ENCODE data around the gene BACE1. TPM values are rescaled to one million over a fixed set of nuclear protein-coding genes. Genes with fewer than 3 reads are reported as not detected.

Gene BACE1
- total and polyA plus RNA-seq, 2 donors (not counting 1 experiment from before 2014, with no cell fraction given): 0.06 TPM; not detected in 1

- intact Hi-C loops (cut with micrococcal nuclease): no loop called here
- 93% methylated on average over 2 of the region's 10 CpGs for WGBS (ENCODE audit: insufficient coverage)
- H3K27me3 Mint-ChIP-seq: no peaks in the 10 kb centered on the region
- no peak overlapping the region for H3K4me3 ChIP-seq (ENCODE audit: control extremely low read depth in 1 of 5, extremely low read depth in 1 of 5, insufficient read depth in 1 of 5, low read depth in 2 of 5, low read length in 4 of 5)
- H3K4me3 Mint-ChIP-seq: no peak overlapping the region
- H3K36me3 ChIP-seq (replicated peaks in 1 of 2; ENCODE audit: control extremely low read depth in 1 of 2, control insufficient read depth in 1 of 2, extremely low read depth in 1 of 2, insufficient read depth in 2 of 2, low read length in 1 of 2): peaks cover 3 to 33% of the 10 kb centered on the region in 2 experiments
- no peak for TF ChIP-seq EZH2 (IDR thresholded peaks at IDR 0.05; ENCODE audit: borderline replicate concordance, insufficient read depth, low read depth, low read length, poor library complexity, severe bottlenecking)
- no peak for TF ChIP-seq CTCF (IDR thresholded peaks at IDR 0.05)
- no peak for ATAC-seq (ENCODE audit: low read depth)
- POLR2A ChIA-PET: no interaction called here
- no peak overlapping the region for H2AFZ ChIP-seq (ENCODE audit: insufficient read depth, low read depth, low read length, poor library complexity, severe bottlenecking)
- H3K9me3 Mint-ChIP-seq (ENCODE audit: insufficient read depth): no peaks in the 10 kb centered on the region
- H3K9ac ChIP-seq (ENCODE audit: low read length): no peak overlapping the region
- CTCF ChIA-PET: no interaction called here
- no peaks in the 10 kb centered on the region for H3K79me2 ChIP-seq (ENCODE audit: control insufficient read depth, insufficient read depth, low read length)
- H3K4me2 ChIP-seq (replicated peaks; ENCODE audit: low read depth, low read length, poor library complexity, severe bottlenecking): no peak overlapping the region
- no peak for DNase-seq
- no peak overlapping the region for H3K27ac Mint-ChIP-seq
- H3K4me1 Mint-ChIP-seq: no peaks in the 10 kb centered on the region
- H3K27ac ChIP-seq (ENCODE audit: low read length in 2 of 2): no peak overlapping the region
- no peaks in the 10 kb centered on the region for H4K20me1 ChIP-seq (ENCODE audit: control insufficient read depth, insufficient read depth, low read length, poor library complexity, severe bottlenecking)
- H3K4me1 ChIP-seq (ENCODE audit: control insufficient read depth in 2 of 2, insufficient read depth in 2 of 2, low read length in 2 of 2): no peaks in the 10 kb centered on the region
- no peaks in the 10 kb centered on the region for H3K27me3 ChIP-seq (replicated peaks in 1 of 4; ENCODE audit: control extremely low read depth in 1 of 4, control insufficient read depth in 3 of 4, insufficient read depth in 4 of 4, low read length in 3 of 4)
- H3K9me3 ChIP-seq (ENCODE audit: control extremely low read depth in 1 of 3, control insufficient read depth in 2 of 3, insufficient read depth in 1 of 3, low read length in 2 of 3): no peaks in the 10 kb centered on the region
Measured at GRCh38 chr11:117251506-117251905, 64.5 kb downstream of the BACE1 start.

GRCh38 chr11:117249571-117249970 is 66.5 kb downstream of the BACE1 start:
- no peak for ATAC-seq (ENCODE audit: low read depth)
- CTCF ChIA-PET: no interaction called here

More at GRCh38 chr11:117249571-117249970, 66.5 kb downstream of the BACE1 start:
- TF ChIP-seq CTCF (IDR thresholded peaks at IDR 0.05) (no peak), EZH2 (IDR thresholded peaks at IDR 0.05; ENCODE audit: borderline replicate concordance, insufficient read depth, low read depth, low read length, poor library complexity, severe bottlenecking) (no peak)
- no peaks in the 10 kb centered on the region for H3K27me3 ChIP-seq (replicated peaks in 1 of 4; ENCODE audit: control extremely low read depth in 1 of 4, control insufficient read depth in 3 of 4, insufficient read depth in 4 of 4, low read length in 3 of 4)
- WGBS (ENCODE audit: insufficient coverage): 100% methylated on average over 3 of the region's 4 CpGs
- H3K27ac Mint-ChIP-seq: no peak overlapping the region
- no peak for DNase-seq
- H3K4me1 Mint-ChIP-seq: no peaks in the 10 kb centered on the region
- intact Hi-C loops (cut with micrococcal nuclease): no loop called here
- H3K27me3 Mint-ChIP-seq: no peaks in the 10 kb centered on the region
- no peak overlapping the region for H3K4me3 Mint-ChIP-seq
- H3K9me3 Mint-ChIP-seq (ENCODE audit: insufficient read depth): no peaks in the 10 kb centered on the region
- H3K79me2 ChIP-seq (ENCODE audit: control insufficient read depth, insufficient read depth, low read length): no peaks in the 10 kb centered on the region
- no peaks in the 10 kb centered on the region for H3K4me1 ChIP-seq (ENCODE audit: control insufficient read depth in 2 of 2, insufficient read depth in 2 of 2, low read length in 2 of 2)
- H3K27ac ChIP-seq (ENCODE audit: low read length in 2 of 2): no peak overlapping the region
- no peak overlapping the region for H3K4me3 ChIP-seq (ENCODE audit: control extremely low read depth in 1 of 5, extremely low read depth in 1 of 5, insufficient read depth in 1 of 5, low read depth in 2 of 5, low read length in 4 of 5)
- no peaks in the 10 kb centered on the region for H4K20me1 ChIP-seq (ENCODE audit: control insufficient read depth, insufficient read depth, low read length, poor library complexity, severe bottlenecking)
- H3K9me3 ChIP-seq (ENCODE audit: control extremely low read depth in 1 of 3, control insufficient read depth in 2 of 3, insufficient read depth in 1 of 3, low read length in 2 of 3): no peaks in the 10 kb centered on the region
- no peak overlapping the region for H3K9ac ChIP-seq (ENCODE audit: low read length)
- no peak overlapping the region for H3K4me2 ChIP-seq (replicated peaks; ENCODE audit: low read depth, low read length, poor library complexity, severe bottlenecking)
- peaks cover 6 to 45% of the 10 kb centered on the region in 2 experiments for H3K36me3 ChIP-seq (replicated peaks in 1 of 2; ENCODE audit: control extremely low read depth in 1 of 2, control insufficient read depth in 1 of 2, extremely low read depth in 1 of 2, insufficient read depth in 2 of 2, low read length in 1 of 2)
- H2AFZ ChIP-seq (ENCODE audit: insufficient read depth, low read depth, low read length, poor library complexity, severe bottlenecking): no peak overlapping the region
- POLR2A ChIA-PET: no interaction called here

Data from B cell (primary cell).